Glutamatergic neuron (in vitro differentiated cells): ENCODE data around the gene TBC1D19. TPM values are rescaled to one million over a fixed set of nuclear protein-coding genes. Genes with fewer than 3 reads are reported as not detected.

Source experiments
- DNase-seq: peaks from one replicate; pipeline ENCODE4 v3.0.0; 2022
- H3K27ac Mint-ChIP-seq: one replicate; pipeline ENCODE4 v1.8.0; 2020; ENCODE audit warnings: mild to moderate bottlenecking, mixed read lengths, inconsistent platforms; ENCODE audit not compliant: unreplicated experiment
- H3K27me3 Mint-ChIP-seq: one replicate; pipeline ENCODE4 v1.8.0; 2020; ENCODE audit warnings: mild to moderate bottlenecking, moderate library complexity, mixed read lengths, inconsistent platforms; ENCODE audit not compliant: unreplicated experiment
- H3K36me3 Mint-ChIP-seq: one replicate; pipeline ENCODE4 v1.8.0; 2020; ENCODE audit warnings: mild to moderate bottlenecking, mixed read lengths, inconsistent platforms; ENCODE audit not compliant: unreplicated experiment
- H3K4me1 Mint-ChIP-seq: one replicate; pipeline ENCODE4 v1.8.0; 2020; ENCODE audit warnings: mild to moderate bottlenecking, low read depth, mixed read lengths, inconsistent platforms; ENCODE audit not compliant: unreplicated experiment
- H3K4me3 Mint-ChIP-seq: one replicate; pipeline ENCODE4 v1.8.0; 2020; ENCODE audit warnings: mild to moderate bottlenecking, mixed read lengths, inconsistent platforms; ENCODE audit not compliant: unreplicated experiment
- H3K9me3 Mint-ChIP-seq: one replicate; pipeline ENCODE4 v1.8.0; 2020; ENCODE audit warnings: mild to moderate bottlenecking, moderate library complexity, mixed read lengths, inconsistent platforms; ENCODE audit not compliant: unreplicated experiment
- total RNA-seq: library from RNA; stranded (reverse); fragmentation: NEBNext Ultra II Directional; extraction: Animal tissue kit (Norgen Biotek cat#: 25700); gene quantifications from one replicate; pipeline ENCODE4 v1.2.1, GENCODE V29; 2021; ENCODE audit not compliant: unreplicated experiment
- TF ChIP-seq, protein P1 (sequence below): fragments of 200-600 bp; sonication (generic); IDR thresholded peaks from one replicate; pipeline ENCODE4 v1.5.0; 2021; ENCODE audit not compliant: partially characterized antibody, unreplicated experiment

Gene TBC1D19
- total RNA-seq, 1 donor from 2014 or later: 21.2 TPM

DNA sequence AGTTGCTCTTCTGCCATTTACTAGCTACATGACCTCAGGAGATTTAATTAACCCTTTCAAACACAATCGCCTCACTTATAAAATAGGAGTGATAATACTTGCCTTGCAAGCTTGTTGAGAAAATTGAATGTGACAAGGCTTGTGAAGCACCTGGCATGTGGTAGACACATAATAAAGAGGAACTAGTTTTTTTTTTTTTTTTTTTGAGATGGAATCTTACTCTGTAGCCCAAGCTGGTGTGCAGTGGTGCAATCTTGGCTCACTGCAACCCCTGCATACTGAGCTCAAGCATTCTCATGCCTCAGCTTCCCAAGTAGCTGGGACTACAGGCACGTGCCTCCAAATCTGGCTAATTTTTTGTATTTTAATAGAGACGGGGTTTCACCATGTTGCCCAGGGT, 203.0 kb downstream of the TBC1D19 start:
- H3K4me1 Mint-ChIP-seq: peaks cover 12% of the 10 kb centered on the region
- peaks cover 3% of the 10 kb centered on the region for H3K9me3 Mint-ChIP-seq
- TF ChIP-seq, protein P1, sequence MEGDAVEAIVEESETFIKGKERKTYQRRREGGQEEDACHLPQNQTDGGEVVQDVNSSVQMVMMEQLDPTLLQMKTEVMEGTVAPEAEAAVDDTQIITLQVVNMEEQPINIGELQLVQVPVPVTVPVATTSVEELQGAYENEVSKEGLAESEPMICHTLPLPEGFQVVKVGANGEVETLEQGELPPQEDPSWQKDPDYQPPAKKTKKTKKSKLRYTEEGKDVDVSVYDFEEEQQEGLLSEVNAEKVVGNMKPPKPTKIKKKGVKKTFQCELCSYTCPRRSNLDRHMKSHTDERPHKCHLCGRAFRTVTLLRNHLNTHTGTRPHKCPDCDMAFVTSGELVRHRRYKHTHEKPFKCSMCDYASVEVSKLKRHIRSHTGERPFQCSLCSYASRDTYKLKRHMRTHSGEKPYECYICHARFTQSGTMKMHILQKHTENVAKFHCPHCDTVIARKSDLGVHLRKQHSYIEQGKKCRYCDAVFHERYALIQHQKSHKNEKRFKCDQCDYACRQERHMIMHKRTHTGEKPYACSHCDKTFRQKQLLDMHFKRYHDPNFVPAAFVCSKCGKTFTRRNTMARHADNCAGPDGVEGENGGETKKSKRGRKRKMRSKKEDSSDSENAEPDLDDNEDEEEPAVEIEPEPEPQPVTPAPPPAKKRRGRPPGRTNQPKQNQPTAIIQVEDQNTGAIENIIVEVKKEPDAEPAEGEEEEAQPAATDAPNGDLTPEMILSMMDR: no peak
- DNase-seq: no peak
- H3K27me3 Mint-ChIP-seq: no peaks in the 10 kb centered on the region
- H3K27ac Mint-ChIP-seq: no peak overlapping the region
- H3K4me3 Mint-ChIP-seq: no peak overlapping the region
- no peaks in the 10 kb centered on the region for H3K36me3 Mint-ChIP-seq

DNA sequence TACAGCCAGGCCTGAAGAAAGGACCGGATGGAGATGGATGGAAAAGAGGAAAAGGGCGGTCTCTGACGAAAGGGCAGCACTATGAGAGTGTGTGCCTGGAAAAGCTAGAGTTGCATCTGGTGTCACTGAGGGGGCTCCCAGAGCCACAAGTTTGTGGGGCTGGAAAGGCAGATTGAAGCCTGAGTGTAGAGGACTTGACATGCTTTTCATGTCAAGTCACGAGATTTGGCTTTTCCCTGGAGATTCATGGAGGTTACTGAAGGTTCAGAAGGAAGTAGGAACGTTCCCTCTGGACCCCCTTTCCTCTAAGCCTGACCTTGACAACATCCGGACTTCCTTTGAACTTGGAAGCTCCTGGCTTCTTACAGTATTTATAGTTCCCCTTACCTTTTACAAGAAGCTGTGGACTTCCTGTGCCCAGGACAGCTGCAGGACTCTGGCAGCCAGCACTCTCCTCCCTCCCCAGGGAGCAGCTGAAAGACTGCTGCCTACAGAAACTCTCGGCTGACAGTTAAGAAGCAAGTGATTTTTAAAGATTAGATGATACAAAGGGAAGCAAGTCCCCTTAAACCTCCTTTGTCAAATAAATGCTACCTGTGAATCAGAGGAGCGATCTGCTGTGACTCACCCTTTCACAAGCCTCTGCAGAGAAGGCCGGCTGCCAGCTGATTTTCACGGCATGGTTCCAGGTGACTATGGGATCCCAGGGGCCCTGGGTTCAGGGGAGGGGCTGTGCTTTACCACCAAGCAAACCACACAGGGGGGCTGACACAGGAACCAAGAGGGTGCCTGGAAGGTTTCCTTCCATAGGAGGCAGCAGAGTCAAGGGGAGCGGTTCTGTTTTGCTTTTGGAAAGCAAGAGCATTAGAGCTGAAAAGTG, 203.8 kb downstream of the TBC1D19 start:
- no peak for DNase-seq
- no peak overlapping the region for H3K27ac Mint-ChIP-seq
- TF ChIP-seq, protein P1: no peak

DNA sequence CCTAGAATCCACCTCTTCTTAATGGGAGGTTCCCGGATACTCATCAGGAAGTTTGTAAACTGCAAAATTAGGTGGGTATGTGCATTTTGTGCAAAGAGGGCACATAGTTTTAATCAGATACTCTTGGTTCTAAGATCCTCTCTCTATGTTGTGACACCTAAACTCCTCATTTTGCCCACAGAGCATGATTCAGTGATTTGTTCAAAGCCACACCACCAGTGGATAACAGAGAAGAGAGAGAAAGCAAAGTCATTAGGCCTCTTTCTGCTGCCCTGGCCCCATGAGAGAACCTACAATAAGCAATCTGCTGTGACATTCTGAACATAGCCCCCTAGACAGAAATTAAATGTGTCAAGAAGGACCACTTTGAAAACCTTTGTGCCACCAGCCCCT, 204.5 kb downstream of the TBC1D19 start:
- H3K27ac Mint-ChIP-seq: no peak overlapping the region
- peaks cover 3% of the 10 kb centered on the region for H3K9me3 Mint-ChIP-seq
- H3K4me3 Mint-ChIP-seq: no peak overlapping the region
- TF ChIP-seq, protein P1: no peak
- DNase-seq: no peak
- no peaks in the 10 kb centered on the region for H3K27me3 Mint-ChIP-seq
- no peaks in the 10 kb centered on the region for H3K36me3 Mint-ChIP-seq
- peaks cover 12% of the 10 kb centered on the region for H3K4me1 Mint-ChIP-seq

More for the DNA sequence above, 203.8 kb downstream of the TBC1D19 start:
- Mint-ChIP-seq H3K9me3 (peaks cover 3% of the 10 kb centered on the region), H3K4me3 (no peak overlapping the region), H3K4me1 (peaks cover 12% of the 10 kb centered on the region), H3K27me3 (no peaks in the 10 kb centered on the region), H3K36me3 (no peaks in the 10 kb centered on the region)

DNA sequence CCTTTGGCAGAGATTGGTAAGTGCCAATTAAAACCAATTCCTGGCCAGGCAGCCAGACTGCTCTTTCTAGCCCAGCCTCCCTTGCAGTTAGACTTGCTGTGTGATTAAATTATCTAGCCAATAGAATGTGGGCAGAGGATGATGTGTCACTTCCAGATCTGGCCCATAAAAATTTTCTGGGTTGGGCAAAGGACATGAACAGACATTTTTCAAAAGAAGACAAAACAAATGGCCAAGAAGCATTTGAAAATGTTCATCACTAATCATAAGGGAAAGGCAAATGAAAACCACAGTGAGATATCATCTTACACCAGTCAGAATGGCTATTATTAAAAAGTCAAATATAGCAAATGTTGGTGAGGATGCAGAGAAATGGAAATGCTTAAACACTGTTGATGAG, 205.3 kb downstream of the TBC1D19 start:
- TF ChIP-seq, protein P1: no peak
- H3K4me3 Mint-ChIP-seq: no peak overlapping the region
- H3K27ac Mint-ChIP-seq: no peak overlapping the region
- peaks cover 12% of the 10 kb centered on the region for H3K4me1 Mint-ChIP-seq
- no peaks in the 10 kb centered on the region for H3K36me3 Mint-ChIP-seq
- no peak for DNase-seq
- no peaks in the 10 kb centered on the region for H3K27me3 Mint-ChIP-seq
- peaks cover 3% of the 10 kb centered on the region for H3K9me3 Mint-ChIP-seq

DNA sequence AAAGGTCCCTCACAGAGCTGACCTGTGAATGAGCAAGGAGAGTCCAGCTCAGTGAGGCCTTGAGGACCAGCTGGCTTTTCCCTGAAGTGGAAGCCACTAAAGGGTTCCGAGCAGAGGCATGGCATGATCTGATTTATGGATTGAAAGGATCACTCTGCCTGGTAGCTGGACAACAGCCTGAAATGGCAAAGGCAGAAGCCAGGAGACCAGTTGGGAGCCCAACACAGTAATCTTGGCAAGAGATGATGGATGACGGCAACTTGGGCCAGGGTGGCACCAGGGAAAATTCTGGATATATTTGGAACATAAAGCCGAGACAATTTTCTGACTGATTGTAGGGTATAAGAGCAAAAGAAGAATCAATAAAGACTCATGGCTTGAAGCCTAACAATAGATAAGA, 207.5 kb downstream of the TBC1D19 start:
- Mint-ChIP-seq H3K9me3 (peaks cover 3% of the 10 kb centered on the region), H3K36me3 (no peaks in the 10 kb centered on the region), H3K4me3 (no peak overlapping the region), H3K27me3 (no peaks in the 10 kb centered on the region), H3K27ac (no peak overlapping the region), H3K4me1 (peaks cover 12% of the 10 kb centered on the region)
- TF ChIP-seq, protein P1: no peak
- DNase-seq: no peak
